ENCODE measurements around the gene LTBP1. TPM values are rescaled to one million over a fixed set of nuclear protein-coding genes. Genes with fewer than 3 reads are reported as not detected.
"Not testable (repeated sequence)": the region's sequence is repeated elsewhere in the genome, so short reads cannot be mapped to it uniquely, and the experiment has no call there.

The LTBP1 gene
- total RNA-seq, 3 donors from 2014 or later = 13.3 to 18.7 (median 17.4) TPM

- H3K27ac ChIP-seq = no peak overlapping the region
- TF ChIP-seq POLR2A (IDR thresholded peaks at IDR 0.05) (no peak), POLR2AphosphoS5 (IDR thresholded peaks at IDR 0.05) (no peak)
- TF ChIP-seq, protein P1, sequence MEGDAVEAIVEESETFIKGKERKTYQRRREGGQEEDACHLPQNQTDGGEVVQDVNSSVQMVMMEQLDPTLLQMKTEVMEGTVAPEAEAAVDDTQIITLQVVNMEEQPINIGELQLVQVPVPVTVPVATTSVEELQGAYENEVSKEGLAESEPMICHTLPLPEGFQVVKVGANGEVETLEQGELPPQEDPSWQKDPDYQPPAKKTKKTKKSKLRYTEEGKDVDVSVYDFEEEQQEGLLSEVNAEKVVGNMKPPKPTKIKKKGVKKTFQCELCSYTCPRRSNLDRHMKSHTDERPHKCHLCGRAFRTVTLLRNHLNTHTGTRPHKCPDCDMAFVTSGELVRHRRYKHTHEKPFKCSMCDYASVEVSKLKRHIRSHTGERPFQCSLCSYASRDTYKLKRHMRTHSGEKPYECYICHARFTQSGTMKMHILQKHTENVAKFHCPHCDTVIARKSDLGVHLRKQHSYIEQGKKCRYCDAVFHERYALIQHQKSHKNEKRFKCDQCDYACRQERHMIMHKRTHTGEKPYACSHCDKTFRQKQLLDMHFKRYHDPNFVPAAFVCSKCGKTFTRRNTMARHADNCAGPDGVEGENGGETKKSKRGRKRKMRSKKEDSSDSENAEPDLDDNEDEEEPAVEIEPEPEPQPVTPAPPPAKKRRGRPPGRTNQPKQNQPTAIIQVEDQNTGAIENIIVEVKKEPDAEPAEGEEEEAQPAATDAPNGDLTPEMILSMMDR (IDR thresholded peaks at IDR 0.05) = no peak
- H3K4me1 ChIP-seq = no peaks in the 10 kb centered on the region
- no peak for DNase-seq (ENCODE audit: low spot score in 2 of 2)
- no peaks in the 10 kb centered on the region for H3K27me3 ChIP-seq
- H3K9me3 ChIP-seq = no peaks in the 10 kb centered on the region
- H3K36me3 ChIP-seq = no peaks in the 10 kb centered on the region
- H3K4me3 ChIP-seq = no peak overlapping the region
- intact Hi-C loops (cut with DNase I; ENCODE audit: low total_unique reads) = no loop called here
These were observed 28.0 kb upstream of the LTBP1 start for GRCh38 chr2:32918774-32919173.

- H3K27ac ChIP-seq; H3K4me1 ChIP-seq; intact Hi-C loops (cut with DNase I; ENCODE audit: low total_unique reads); H3K27me3 ChIP-seq; H3K9me3 ChIP-seq; H3K36me3 ChIP-seq; DNase-seq (ENCODE audit: low spot score in 2 of 2); H3K4me3 ChIP-seq: not testable (repeated sequence)
These were observed 26.9 kb upstream of the LTBP1 start for GRCh38 chr2:32919901-32920300.

- intact Hi-C loops (cut with DNase I; ENCODE audit: low total_unique reads); H3K9me3 ChIP-seq; H3K4me3 ChIP-seq; DNase-seq (ENCODE audit: low spot score in 2 of 2); H3K27me3 ChIP-seq; H3K36me3 ChIP-seq; H3K27ac ChIP-seq; H3K4me1 ChIP-seq: not testable (repeated sequence)
These were observed 25.3 kb upstream of the LTBP1 start for GRCh38 chr2:32921486-32921885.

- no peaks in the 10 kb centered on the region for H3K4me1 ChIP-seq
- no peak overlapping the region for H3K4me3 ChIP-seq
- DNase-seq (ENCODE audit: low spot score in 2 of 2) = no peak
- no peaks in the 10 kb centered on the region for H3K36me3 ChIP-seq
- H3K9me3 ChIP-seq = no peaks in the 10 kb centered on the region
- no peak overlapping the region for H3K27ac ChIP-seq
- no peaks in the 10 kb centered on the region for H3K27me3 ChIP-seq
- TF ChIP-seq POLR2AphosphoS5 (IDR thresholded peaks at IDR 0.05) (no peak), POLR2A (IDR thresholded peaks at IDR 0.05) (no peak)
- TF ChIP-seq, protein P1 (IDR thresholded peaks at IDR 0.05) = no peak
- intact Hi-C loops (cut with DNase I; ENCODE audit: low total_unique reads) = no loop called here
These were observed 24.3 kb upstream of the LTBP1 start for GRCh38 chr2:32922501-32922900.

- Histone ChIP-seq H3K4me1 (no peaks in the 10 kb centered on the region), H3K4me3 (no peak overlapping the region), H3K9me3 (no peaks in the 10 kb centered on the region), H3K27ac (no peak overlapping the region), H3K36me3 (no peaks in the 10 kb centered on the region), H3K27me3 (no peaks in the 10 kb centered on the region)
- no peak for TF ChIP-seq POLR2A (IDR thresholded peaks at IDR 0.05)
- TF ChIP-seq, protein P1 (IDR thresholded peaks at IDR 0.05) = no peak
- no peak for TF ChIP-seq POLR2AphosphoS5 (IDR thresholded peaks at IDR 0.05)
- intact Hi-C loops (cut with DNase I; ENCODE audit: low total_unique reads) = no loop called here
- DNase-seq (ENCODE audit: low spot score in 2 of 2) = no peak
These were observed 23.6 kb upstream of the LTBP1 start for GRCh38 chr2:32923109-32923508.

DNA sequence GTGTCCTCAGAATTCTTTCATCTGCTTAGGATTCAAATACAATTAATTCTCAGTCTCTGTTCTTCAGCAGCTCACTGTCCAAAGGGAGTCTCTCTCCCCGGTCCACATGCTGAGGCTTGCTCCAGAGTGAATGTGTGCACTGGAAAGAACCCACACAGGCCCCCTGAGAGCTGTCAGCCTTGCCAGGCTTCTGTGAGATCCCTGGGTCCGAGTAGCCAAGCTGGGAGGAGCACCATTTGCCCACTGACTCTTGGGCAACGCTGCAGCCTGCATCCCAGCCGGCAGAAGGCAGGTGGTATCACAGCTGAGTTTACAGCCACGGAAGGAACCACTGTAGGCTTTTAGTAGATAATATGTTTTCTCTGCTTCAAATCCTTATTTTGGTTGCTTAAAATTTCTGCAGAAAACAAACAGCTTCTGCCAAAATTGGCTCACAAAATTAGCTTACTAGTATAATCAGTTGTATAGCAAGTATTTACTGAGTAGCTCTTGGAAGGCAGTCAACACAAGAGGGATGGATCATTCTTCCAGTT is 21.4 kb upstream of the LTBP1 start:
- no peaks in the 10 kb centered on the region for H3K27me3 ChIP-seq
- intact Hi-C loops (cut with DNase I; ENCODE audit: low total_unique reads) = no loop called here
- H3K9me3 ChIP-seq = no peaks in the 10 kb centered on the region
- no peak overlapping the region for H3K4me3 ChIP-seq
- H3K4me1 ChIP-seq = no peaks in the 10 kb centered on the region
- TF ChIP-seq POLR2AphosphoS5 (IDR thresholded peaks at IDR 0.05) = no peak
- no peak for TF ChIP-seq POLR2A (IDR thresholded peaks at IDR 0.05)
- TF ChIP-seq, protein P1 (IDR thresholded peaks at IDR 0.05) = no peak
- DNase-seq (ENCODE audit: low spot score in 2 of 2) = no peak
- no peaks in the 10 kb centered on the region for H3K36me3 ChIP-seq
- H3K27ac ChIP-seq = no peak overlapping the region

Measured in breast epithelium (tissue), 4 donors.